OCI-LY1 (cell line): ENCODE data around the gene ABCB10.

Experiments used
- EZH2 ChIP-seq: fragments of 200-600 bp; sonication (generic), shearing (Covaris generic); IDR thresholded peaks from 2 replicates; pipeline ENCODE4 v1.8.0; 2017; ENCODE audit warnings: borderline replicate concordance, mixed run types, mild to moderate bottlenecking, antibody characterized with exemption, low read length, moderate library complexity, mixed read lengths
- TF ChIP-seq, protein P1 (sequence below): fragments of 200-600 bp; sonication (generic), shearing (Covaris generic); IDR thresholded peaks from 2 replicates; pipeline ENCODE4 v1.5.1; 2017; ENCODE audit warnings: mild to moderate bottlenecking, antibody characterized with exemption, low read length, moderate library complexity, mixed read lengths

DNA sequence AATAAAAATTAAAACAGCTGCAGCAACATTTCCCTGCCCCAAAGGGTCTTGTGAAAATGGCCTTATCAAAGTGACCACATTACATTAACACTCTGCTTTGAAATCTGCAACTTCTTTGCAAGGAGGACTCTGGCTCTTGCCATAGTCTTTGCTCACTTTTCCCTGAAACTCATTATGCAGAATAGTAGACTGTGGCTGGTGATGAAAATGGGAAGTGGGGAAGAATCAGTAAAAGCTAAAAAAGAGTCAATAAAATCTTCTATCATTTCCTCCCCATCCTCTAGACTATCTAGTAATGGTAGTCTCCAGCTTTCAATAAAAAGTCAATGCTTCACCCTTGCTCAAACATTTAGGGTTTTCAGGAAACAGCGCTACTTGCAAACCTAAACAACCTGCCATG is 31.8 kb downstream of the ABCB10 start:
- TF ChIP-seq EZH2 = no peak
- TF ChIP-seq, protein P1, sequence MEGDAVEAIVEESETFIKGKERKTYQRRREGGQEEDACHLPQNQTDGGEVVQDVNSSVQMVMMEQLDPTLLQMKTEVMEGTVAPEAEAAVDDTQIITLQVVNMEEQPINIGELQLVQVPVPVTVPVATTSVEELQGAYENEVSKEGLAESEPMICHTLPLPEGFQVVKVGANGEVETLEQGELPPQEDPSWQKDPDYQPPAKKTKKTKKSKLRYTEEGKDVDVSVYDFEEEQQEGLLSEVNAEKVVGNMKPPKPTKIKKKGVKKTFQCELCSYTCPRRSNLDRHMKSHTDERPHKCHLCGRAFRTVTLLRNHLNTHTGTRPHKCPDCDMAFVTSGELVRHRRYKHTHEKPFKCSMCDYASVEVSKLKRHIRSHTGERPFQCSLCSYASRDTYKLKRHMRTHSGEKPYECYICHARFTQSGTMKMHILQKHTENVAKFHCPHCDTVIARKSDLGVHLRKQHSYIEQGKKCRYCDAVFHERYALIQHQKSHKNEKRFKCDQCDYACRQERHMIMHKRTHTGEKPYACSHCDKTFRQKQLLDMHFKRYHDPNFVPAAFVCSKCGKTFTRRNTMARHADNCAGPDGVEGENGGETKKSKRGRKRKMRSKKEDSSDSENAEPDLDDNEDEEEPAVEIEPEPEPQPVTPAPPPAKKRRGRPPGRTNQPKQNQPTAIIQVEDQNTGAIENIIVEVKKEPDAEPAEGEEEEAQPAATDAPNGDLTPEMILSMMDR = no peak
